SIG-M5 treated with dmso at 0.1 percent for 504 hours (cell line): ENCODE measurements around the gene TMEM107.
A peak's percentile ranks its signal among the peaks of the same experiment; 100 is the strongest.
"Not testable (repeated sequence)": the region's sequence is repeated elsewhere in the genome, so short reads cannot be mapped to it uniquely, and the experiment has no call there.

Experiments used
- DNase-seq: peaks from one replicate; lab custom pipeline; 2025; ENCODE audit not compliant: unreplicated experiment; lab: John Stamatoyannopoulos, UW

Gene TMEM107

GRCh38 chr17:8176197-8176940 is at the start of gene TMEM107:
Gene TMEM107 (minus strand): TSS chr17:8176380. CDS start chr17:8176286, 94 bp downstream.
- DNase-seq = peak; percentile 88

GRCh38 chr17:8224891-8225812 is 49.0 kb upstream of the TMEM107 start:
- DNase-seq = no peak

GRCh38 chr17:8223356-8224126 is 47.4 kb upstream of the TMEM107 start:
- DNase-seq = peak; percentile 71

- DNase-seq = peak; percentile 90
Measured at GRCh38 chr17:8222630-8223355, 46.6 kb upstream of the TMEM107 start.

GRCh38 chr17:8222380-8222629 is 46.1 kb upstream of the TMEM107 start:
- DNase-seq = no peak

GRCh38 chr17:8221663-8222379 is 45.6 kb upstream of the TMEM107 start:
- DNase-seq = peak; percentile 87

- DNase-seq = peak; percentile 78
Measured at GRCh38 chr17:8220783-8221662, 44.8 kb upstream of the TMEM107 start.

GRCh38 chr17:8214000-8214399 is 37.8 kb upstream of the TMEM107 start:
- DNase-seq = not testable (repeated sequence)

GRCh38 chr17:8212312-8213180 is 36.4 kb upstream of the TMEM107 start:
- DNase-seq = no peak

GRCh38 chr17:8210761-8211458 is 34.7 kb upstream of the TMEM107 start:
- DNase-seq = no peak

GRCh38 chr17:8209907-8210760 is 34.0 kb upstream of the TMEM107 start, which contains the start of gene AURKB:
Gene AURKB (minus strand): TSS chr17:8210575. CDS start chr17:8210224, 351 bp downstream.
- DNase-seq = peak; percentile 89

GRCh38 chr17:8206536-8206935 is 30.4 kb upstream of the TMEM107 start:
- no peak for DNase-seq

GRCh38 chr17:8204761-8205555 is 28.8 kb upstream of the TMEM107 start:
- no peak for DNase-seq

GRCh38 chr17:8192070-8192815 is 16.1 kb upstream of the TMEM107 start:
- peak; percentile 86 for DNase-seq

- no peak for DNase-seq
Measured at GRCh38 chr17:8190506-8190905, 14.3 kb upstream of the TMEM107 start.
